ENCODE measurements around the gene LDAF1.

GRCh38 chr16:21130811-21131210 is 27.7 kb upstream of the LDAF1 start:
- TF ChIP-seq POLR2A (IDR thresholded peaks at IDR 0.05; ENCODE audit: low read depth, low read length) (no peak), POLR2AphosphoS5 (IDR thresholded peaks at IDR 0.05; ENCODE audit: low read depth, low read length) (no peak), TAF1 (IDR thresholded peaks at IDR 0.05; ENCODE audit: low read depth, low read length) (no peak), PAX5 (IDR thresholded peaks at IDR 0.05; ENCODE audit: insufficient read depth, low read length, severe bottlenecking) (no peak)

Data from GM12891 (cell line).